Measurements from ENCODE around the gene HSD3B7.

HSD3B7 gene

GRCh38 chr16:31032736-31033708 is 48.0 kb downstream of the HSD3B7 start, which contains the start of gene STX4:
Gene STX4, plus strand, starts transcription at chr16:31033558. Its CDS starts 248 bp downstream, at chr16:31033806.
- no peak for TF ChIP-seq TCF4 (CRISPR knock-in tag; IDR thresholded peaks at IDR 0.05; ENCODE audit: borderline replicate concordance)
- TF ChIP-seq ZC3H10 (CRISPR knock-in tag; IDR thresholded peaks at IDR 0.05), result 0 out of 2 replicates have a peak, but pooled peaks have one; percentile 30
- TF ChIP-seq, protein P1, sequence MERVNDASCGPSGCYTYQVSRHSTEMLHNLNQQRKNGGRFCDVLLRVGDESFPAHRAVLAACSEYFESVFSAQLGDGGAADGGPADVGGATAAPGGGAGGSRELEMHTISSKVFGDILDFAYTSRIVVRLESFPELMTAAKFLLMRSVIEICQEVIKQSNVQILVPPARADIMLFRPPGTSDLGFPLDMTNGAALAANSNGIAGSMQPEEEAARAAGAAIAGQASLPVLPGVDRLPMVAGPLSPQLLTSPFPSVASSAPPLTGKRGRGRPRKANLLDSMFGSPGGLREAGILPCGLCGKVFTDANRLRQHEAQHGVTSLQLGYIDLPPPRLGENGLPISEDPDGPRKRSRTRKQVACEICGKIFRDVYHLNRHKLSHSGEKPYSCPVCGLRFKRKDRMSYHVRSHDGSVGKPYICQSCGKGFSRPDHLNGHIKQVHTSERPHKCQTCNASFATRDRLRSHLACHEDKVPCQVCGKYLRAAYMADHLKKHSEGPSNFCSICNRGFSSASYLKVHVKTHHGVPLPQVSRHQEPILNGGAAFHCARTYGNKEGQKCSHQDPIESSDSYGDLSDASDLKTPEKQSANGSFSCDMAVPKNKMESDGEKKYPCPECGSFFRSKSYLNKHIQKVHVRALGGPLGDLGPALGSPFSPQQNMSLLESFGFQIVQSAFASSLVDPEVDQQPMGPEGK (CRISPR knock-in tag; IDR thresholded peaks at IDR 0.05; ENCODE audit: borderline replicate concordance), result peak; percentile 61; the same call in 1 of the 2 replicates

GRCh38 chr16:31033709-31034492 is 48.9 kb downstream of the HSD3B7 start:
- peak; percentile 86 for ATAC-seq
- TF ChIP-seq GLIS3 (CRISPR knock-in tag; IDR thresholded peaks at IDR 0.05), result no peak
- TF ChIP-seq, protein P2, sequence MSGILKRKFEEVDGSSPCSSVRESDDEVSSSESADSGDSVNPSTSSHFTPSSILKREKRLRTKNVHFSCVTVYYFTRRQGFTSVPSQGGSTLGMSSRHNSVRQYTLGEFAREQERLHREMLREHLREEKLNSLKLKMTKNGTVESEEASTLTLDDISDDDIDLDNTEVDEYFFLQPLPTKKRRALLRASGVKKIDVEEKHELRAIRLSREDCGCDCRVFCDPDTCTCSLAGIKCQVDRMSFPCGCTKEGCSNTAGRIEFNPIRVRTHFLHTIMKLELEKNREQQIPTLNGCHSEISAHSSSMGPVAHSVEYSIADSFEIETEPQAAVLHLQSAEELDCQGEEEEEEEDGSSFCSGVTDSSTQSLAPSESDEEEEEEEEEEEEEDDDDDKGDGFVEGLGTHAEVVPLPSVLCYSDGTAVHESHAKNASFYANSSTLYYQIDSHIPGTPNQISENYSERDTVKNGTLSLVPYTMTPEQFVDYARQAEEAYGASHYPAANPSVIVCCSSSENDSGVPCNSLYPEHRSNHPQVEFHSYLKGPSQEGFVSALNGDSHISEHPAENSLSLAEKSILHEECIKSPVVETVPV (CRISPR knock-in tag; IDR thresholded peaks at IDR 0.05), result no peak
- no peak for TF ChIP-seq TOX (CRISPR knock-in tag; IDR thresholded peaks at IDR 0.05; ENCODE audit: borderline replicate concordance)
- no peak for TF ChIP-seq ZC3H10 (CRISPR knock-in tag; IDR thresholded peaks at IDR 0.05)
- TF ChIP-seq, protein P3, sequence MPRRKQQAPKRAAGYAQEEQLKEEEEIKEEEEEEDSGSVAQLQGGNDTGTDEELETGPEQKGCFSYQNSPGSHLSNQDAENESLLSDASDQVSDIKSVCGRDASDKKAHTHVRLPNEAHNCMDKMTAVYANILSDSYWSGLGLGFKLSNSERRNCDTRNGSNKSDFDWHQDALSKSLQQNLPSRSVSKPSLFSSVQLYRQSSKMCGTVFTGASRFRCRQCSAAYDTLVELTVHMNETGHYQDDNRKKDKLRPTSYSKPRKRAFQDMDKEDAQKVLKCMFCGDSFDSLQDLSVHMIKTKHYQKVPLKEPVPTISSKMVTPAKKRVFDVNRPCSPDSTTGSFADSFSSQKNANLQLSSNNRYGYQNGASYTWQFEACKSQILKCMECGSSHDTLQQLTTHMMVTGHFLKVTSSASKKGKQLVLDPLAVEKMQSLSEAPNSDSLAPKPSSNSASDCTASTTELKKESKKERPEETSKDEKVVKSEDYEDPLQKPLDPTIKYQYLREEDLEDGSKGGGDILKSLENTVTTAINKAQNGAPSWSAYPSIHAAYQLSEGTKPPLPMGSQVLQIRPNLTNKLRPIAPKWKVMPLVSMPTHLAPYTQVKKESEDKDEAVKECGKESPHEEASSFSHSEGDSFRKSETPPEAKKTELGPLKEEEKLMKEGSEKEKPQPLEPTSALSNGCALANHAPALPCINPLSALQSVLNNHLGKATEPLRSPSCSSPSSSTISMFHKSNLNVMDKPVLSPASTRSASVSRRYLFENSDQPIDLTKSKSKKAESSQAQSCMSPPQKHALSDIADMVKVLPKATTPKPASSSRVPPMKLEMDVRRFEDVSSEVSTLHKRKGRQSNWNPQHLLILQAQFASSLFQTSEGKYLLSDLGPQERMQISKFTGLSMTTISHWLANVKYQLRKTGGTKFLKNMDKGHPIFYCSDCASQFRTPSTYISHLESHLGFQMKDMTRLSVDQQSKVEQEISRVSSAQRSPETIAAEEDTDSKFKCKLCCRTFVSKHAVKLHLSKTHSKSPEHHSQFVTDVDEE (CRISPR knock-in tag; IDR thresholded peaks at IDR 0.05), result no peak
- no peak for TF ChIP-seq ZFP30 (CRISPR knock-in tag; IDR thresholded peaks at IDR 0.05)
- no peak for TF ChIP-seq ESRRG (CRISPR knock-in tag; IDR thresholded peaks at IDR 0.05)
- no peak for TF ChIP-seq ZNF565 (CRISPR knock-in tag; conservative IDR thresholded peaks at IDR 0.05; ENCODE audit: low read depth)
- TF ChIP-seq, protein P4, sequence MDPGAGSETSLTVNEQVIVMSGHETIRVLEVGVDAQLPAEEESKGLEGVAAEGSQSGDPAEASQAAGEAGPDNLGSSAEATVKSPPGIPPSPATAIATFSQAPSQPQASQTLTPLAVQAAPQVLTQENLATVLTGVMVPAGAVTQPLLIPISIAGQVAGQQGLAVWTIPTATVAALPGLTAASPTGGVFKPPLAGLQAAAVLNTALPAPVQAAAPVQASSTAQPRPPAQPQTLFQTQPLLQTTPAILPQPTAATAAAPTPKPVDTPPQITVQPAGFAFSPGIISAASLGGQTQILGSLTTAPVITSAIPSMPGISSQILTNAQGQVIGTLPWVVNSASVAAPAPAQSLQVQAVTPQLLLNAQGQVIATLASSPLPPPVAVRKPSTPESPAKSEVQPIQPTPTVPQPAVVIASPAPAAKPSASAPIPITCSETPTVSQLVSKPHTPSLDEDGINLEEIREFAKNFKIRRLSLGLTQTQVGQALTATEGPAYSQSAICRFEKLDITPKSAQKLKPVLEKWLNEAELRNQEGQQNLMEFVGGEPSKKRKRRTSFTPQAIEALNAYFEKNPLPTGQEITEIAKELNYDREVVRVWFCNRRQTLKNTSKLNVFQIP (CRISPR knock-in tag; IDR thresholded peaks at IDR 0.05; ENCODE audit: borderline replicate concordance, low read depth), result no peak
- no peak for TF ChIP-seq ARNTL (CRISPR knock-in tag; IDR thresholded peaks at IDR 0.05; ENCODE audit: borderline replicate concordance, low read depth)
- TF ChIP-seq SNAI2 (CRISPR knock-in tag; IDR thresholded peaks at IDR 0.05), result no peak
- TF ChIP-seq PPARA (CRISPR knock-in tag; IDR thresholded peaks at IDR 0.05; ENCODE audit: borderline replicate concordance), result no peak

More at GRCh38 chr16:31032736-31033708, 48.0 kb downstream of the HSD3B7 start, which contains the start of gene STX4:
- ATAC-seq, result peak; percentile 92

GRCh38 chr16:31036691-31037090 is 51.7 kb downstream of the HSD3B7 start:
- TF ChIP-seq OSR1 (CRISPR knock-in tag; IDR thresholded peaks at IDR 0.05), result no peak
- no peak for TF ChIP-seq RARB (CRISPR knock-in tag; IDR thresholded peaks at IDR 0.05)
- TF ChIP-seq ZNF565 (CRISPR knock-in tag; conservative IDR thresholded peaks at IDR 0.05; ENCODE audit: low read depth), result no peak
- TF ChIP-seq, protein P3 (CRISPR knock-in tag; IDR thresholded peaks at IDR 0.05), result no peak
- TF ChIP-seq, protein P4 (CRISPR knock-in tag; IDR thresholded peaks at IDR 0.05; ENCODE audit: borderline replicate concordance, low read depth), result no peak
- TF ChIP-seq ZC3H10 (CRISPR knock-in tag; IDR thresholded peaks at IDR 0.05), result no peak
- TF ChIP-seq, protein P1 (CRISPR knock-in tag; IDR thresholded peaks at IDR 0.05; ENCODE audit: borderline replicate concordance), result no peak
- TF ChIP-seq ZFP3 (CRISPR knock-in tag; IDR thresholded peaks at IDR 0.05), result no peak
- no peak for TF ChIP-seq BACH2 (CRISPR knock-in tag; IDR thresholded peaks at IDR 0.05; ENCODE audit: borderline replicate concordance)
- no peak for ATAC-seq

Measured in SK-N-SH treated with all-trans-retinoic acid at 6 μM for 48 hours (cell line).